Measurements from ENCODE around the gene MAST4.

MAST4 gene

GRCh38 chr5:66702426-66702825 is 106.2 kb downstream of the MAST4 start:
- no peak for ATAC-seq

- no peak for ATAC-seq
Observed at GRCh38 chr5:66704790-66705425, 108.7 kb downstream of the MAST4 start.

- ATAC-seq = peak in 1 of 2 donors; percentile 25
Observed at GRCh38 chr5:66708368-66708767, 112.2 kb downstream of the MAST4 start.

- ATAC-seq = no peak
Observed at GRCh38 chr5:66710557-66711088, 114.4 kb downstream of the MAST4 start.

GRCh38 chr5:66713998-66714397 is 117.8 kb downstream of the MAST4 start:
- peak in 1 of 2 donors; percentile 45 for ATAC-seq

- no peak for ATAC-seq
Observed at GRCh38 chr5:66717455-66718373, 121.5 kb downstream of the MAST4 start.

GRCh38 chr5:66718374-66719002 is 122.3 kb downstream of the MAST4 start:
- no peak for ATAC-seq

GRCh38 chr5:66720780-66721179 is 124.6 kb downstream of the MAST4 start:
- no peak for ATAC-seq

- ATAC-seq = no peak
Observed at GRCh38 chr5:66722686-66723085, 126.5 kb downstream of the MAST4 start.

GRCh38 chr5:66724349-66725139 is 128.4 kb downstream of the MAST4 start:
- no peak for ATAC-seq

- no peak for ATAC-seq
Observed at GRCh38 chr5:66727630-66728029, 131.4 kb downstream of the MAST4 start.

- ATAC-seq = no peak
Observed at GRCh38 chr5:66728049-66728448, 131.9 kb downstream of the MAST4 start.

GRCh38 chr5:66737096-66737495 is 140.9 kb downstream of the MAST4 start:
- no peak for ATAC-seq

- no peak for ATAC-seq
Observed at GRCh38 chr5:66738136-66738535, 141.9 kb downstream of the MAST4 start.

- no peak for ATAC-seq
Observed at GRCh38 chr5:66739021-66739420, 142.8 kb downstream of the MAST4 start.

- ATAC-seq = no peak
Observed at GRCh38 chr5:66739951-66740350, 143.8 kb downstream of the MAST4 start.

GRCh38 chr5:66741394-66741793 is 145.2 kb downstream of the MAST4 start:
- ATAC-seq = no peak

GRCh38 chr5:66742083-66742895 is 146.1 kb downstream of the MAST4 start:
- no peak for ATAC-seq

GRCh38 chr5:66742896-66743247 is 146.7 kb downstream of the MAST4 start:
- ATAC-seq = no peak

GRCh38 chr5:66743344-66743743 is 147.2 kb downstream of the MAST4 start:
- ATAC-seq = no peak

GRCh38 chr5:66744040-66744439 is 147.8 kb downstream of the MAST4 start:
- no peak for ATAC-seq

GRCh38 chr5:66745297-66745696 is 149.1 kb downstream of the MAST4 start:
- ATAC-seq = no peak
